Activated T-helper 2 cell treated with anti-CD3 and anti-CD28 coated beads, Interferon-gamma antibody, Interleukin-2, Interleukin-4, amounts not matched to agents 10 μg/mL and 5 μg/mL and 100 μg/mL, durations not matched to agents 14 hours and 24 hours and 36 hours (primary cell): Measurements from ENCODE around the gene IGFBP4. TPM values are rescaled to one million over a fixed set of nuclear protein-coding genes. Genes with fewer than 3 reads are reported as not detected.
"Not testable (repeated sequence)": the region's sequence is repeated elsewhere in the genome, so short reads cannot be mapped to it uniquely, and the experiment has no call there.

Experiments used
- DNase-seq: peaks from one replicate; pipeline ENCODE4 v3.0.0; 2021; ENCODE audit warnings: low spot score
- H3K27ac Mint-ChIP-seq: one replicate; pipeline ENCODE4 v1.8.0; 2021; ENCODE audit warnings: mixed read lengths
- H3K27me3 Mint-ChIP-seq: one replicate; pipeline ENCODE4 v1.8.0; 2021; ENCODE audit warnings: low read depth, mixed read lengths
- H3K36me3 Mint-ChIP-seq: one replicate; pipeline ENCODE4 v1.8.0; 2021; ENCODE audit warnings: low read depth, mixed read lengths
- H3K4me1 Mint-ChIP-seq: one replicate; pipeline ENCODE4 v1.8.0; 2021; ENCODE audit warnings: low read depth, mixed read lengths
- H3K4me3 Mint-ChIP-seq: one replicate; pipeline ENCODE4 v1.8.0; 2021; ENCODE audit warnings: low read depth, mild to moderate bottlenecking, moderate library complexity, mixed read lengths
- H3K9me3 Mint-ChIP-seq: one replicate; pipeline ENCODE4 v1.8.0; 2021; ENCODE audit warnings: mixed read lengths
- intact Hi-C: fragments of 100-400 bp; cut with micrococcal nuclease; formaldehyde crosslinking; loops from one replicate; pipeline ENCODE4 v1.15.1; 2023
- total RNA-seq: library from RNA; stranded (reverse); gene quantifications from 2 replicates; pipeline ENCODE4 v1.2.3, GENCODE V29; 2022

IGFBP4 gene
- total RNA-seq = 54.6 and 59.3 TPM in 2 replicates

- intact Hi-C loops = loop anchor here (2.0 to 5.0 kb wide), 2 partner anchors 17 to 41 kb away; no protein-coding TSS in a partner anchor
- H3K36me3 Mint-ChIP-seq = peaks cover under 1% of the 10 kb centered on the region
- DNase-seq = peak; percentile 66
- no peaks in the 10 kb centered on the region for H3K9me3 Mint-ChIP-seq
- peak within 1 kb of the TSS; percentile 89 for H3K27ac Mint-ChIP-seq
- H3K4me1 Mint-ChIP-seq = peaks cover 36% of the 10 kb centered on the region
- no peaks in the 10 kb centered on the region for H3K27me3 Mint-ChIP-seq
- peak within 1 kb of the TSS; percentile 84 for H3K4me3 Mint-ChIP-seq
Measured at GRCh38 chr17:40443196-40443987, at the start of gene IGFBP4. TSS of gene IGFBP4 (plus strand) at chr17:40443450. CDS start at chr17:40443736, 286 bp downstream.

- Mint-ChIP-seq H3K4me3 (no peak overlapping the region), H3K9me3 (no peaks in the 10 kb centered on the region), H3K36me3 (peaks cover 75% of the 10 kb centered on the region), H3K4me1 (peaks cover 26% of the 10 kb centered on the region), H3K27ac (peak overlapping the region; percentile 60), H3K27me3 (no peaks in the 10 kb centered on the region)
- no peak for DNase-seq
- intact Hi-C loops = loop anchor here (1.0 to 2.0 kb wide), 2 partner anchors 78 to 134 kb away; no protein-coding TSS in a partner anchor
Measured at GRCh38 chr17:40399185-40399584, 44.1 kb upstream of the IGFBP4 start.

GRCh38 chr17:40402668-40403067 is 40.6 kb upstream of the IGFBP4 start:
- H3K4me1 Mint-ChIP-seq = peaks cover 26% of the 10 kb centered on the region
- H3K4me3 Mint-ChIP-seq = no peak overlapping the region
- DNase-seq = no peak
- intact Hi-C loops = loop anchor here (5.0 kb wide), 2 partner anchors 40 kb away; partner anchors contain the start of genes GJD3 and IGFBP4
- peak overlapping the region; percentile 50 for H3K27ac Mint-ChIP-seq
- H3K36me3 Mint-ChIP-seq = peaks cover 84% of the 10 kb centered on the region
- H3K27me3 Mint-ChIP-seq = no peaks in the 10 kb centered on the region
- H3K9me3 Mint-ChIP-seq = no peaks in the 10 kb centered on the region

GRCh38 chr17:40404003-40404402 is 39.2 kb upstream of the IGFBP4 start:
- Mint-ChIP-seq H3K27me3 (no peaks in the 10 kb centered on the region), H3K9me3 (no peaks in the 10 kb centered on the region), H3K27ac (peak overlapping the region; percentile 39), H3K4me3 (no peak overlapping the region), H3K36me3 (peaks cover 77% of the 10 kb centered on the region), H3K4me1 (peaks cover 26% of the 10 kb centered on the region)
- no peak for DNase-seq
- intact Hi-C loops = loop anchor here (5.0 kb wide), 2 partner anchors 38 to 42 kb away; partner anchors contain the start of genes GJD3 and IGFBP4

- Mint-ChIP-seq H3K27me3 (no peaks in the 10 kb centered on the region), H3K36me3 (peaks cover 71% of the 10 kb centered on the region)
- intact Hi-C loops = no loop called here
Measured at GRCh38 chr17:40407460-40407859, 35.8 kb upstream of the IGFBP4 start.

GRCh38 chr17:40409540-40409939 is 33.7 kb upstream of the IGFBP4 start:
- Mint-ChIP-seq H3K36me3 (peaks cover 70% of the 10 kb centered on the region), H3K4me1 (peaks cover 14% of the 10 kb centered on the region)
- intact Hi-C loops, H3K4me3 Mint-ChIP-seq, H3K9me3 Mint-ChIP-seq, H3K27ac Mint-ChIP-seq, DNase-seq, H3K27me3 Mint-ChIP-seq: not testable (repeated sequence)

More at GRCh38 chr17:40407460-40407859, 35.8 kb upstream of the IGFBP4 start:
- no peak for DNase-seq
- H3K4me3 Mint-ChIP-seq = no peak overlapping the region
- peaks cover 20% of the 10 kb centered on the region for H3K4me1 Mint-ChIP-seq
- no peaks in the 10 kb centered on the region for H3K9me3 Mint-ChIP-seq
- no peak overlapping the region for H3K27ac Mint-ChIP-seq

- Mint-ChIP-seq H3K4me3 (no peak overlapping the region), H3K27me3 (no peaks in the 10 kb centered on the region), H3K36me3 (peaks cover 74% of the 10 kb centered on the region), H3K9me3 (no peaks in the 10 kb centered on the region), H3K4me1 (peaks cover 14% of the 10 kb centered on the region), H3K27ac (peak overlapping the region; percentile 54)
- intact Hi-C loops = no loop called here
- DNase-seq = no peak
Measured at GRCh38 chr17:40410082-40410481, 33.2 kb upstream of the IGFBP4 start.

GRCh38 chr17:40411821-40412220 is 31.4 kb upstream of the IGFBP4 start:
- intact Hi-C loops = no loop called here
- Mint-ChIP-seq H3K36me3 (peaks cover 75% of the 10 kb centered on the region), H3K9me3 (no peaks in the 10 kb centered on the region), H3K27ac (no peak overlapping the region), H3K4me1 (peaks cover 27% of the 10 kb centered on the region), H3K27me3 (no peaks in the 10 kb centered on the region), H3K4me3 (no peak overlapping the region)
- DNase-seq = no peak

- Mint-ChIP-seq H3K4me1 (peaks cover 28% of the 10 kb centered on the region), H3K4me3 (no peak overlapping the region), H3K27ac (no peak overlapping the region), H3K27me3 (no peaks in the 10 kb centered on the region), H3K9me3 (no peaks in the 10 kb centered on the region), H3K36me3 (peaks cover 69% of the 10 kb centered on the region)
- intact Hi-C loops = no loop called here
- no peak for DNase-seq
Measured at GRCh38 chr17:40412880-40413279, 30.4 kb upstream of the IGFBP4 start.

GRCh38 chr17:40414312-40414711 is 28.9 kb upstream of the IGFBP4 start:
- Mint-ChIP-seq H3K4me1 (peaks cover 34% of the 10 kb centered on the region), H3K36me3 (peaks cover 65% of the 10 kb centered on the region)
- H3K4me3 Mint-ChIP-seq, H3K27ac Mint-ChIP-seq, DNase-seq, intact Hi-C loops, H3K9me3 Mint-ChIP-seq, H3K27me3 Mint-ChIP-seq: not testable (repeated sequence)

- Mint-ChIP-seq H3K27ac (no peak overlapping the region), H3K9me3 (no peaks in the 10 kb centered on the region), H3K4me3 (peak overlapping the region; percentile 65), H3K4me1 (peaks cover 33% of the 10 kb centered on the region), H3K36me3 (peaks cover 58% of the 10 kb centered on the region), H3K27me3 (no peaks in the 10 kb centered on the region)
- DNase-seq = no peak
- intact Hi-C loops = loop anchor here (5.0 kb wide), 2 partner anchors 58 to 102 kb away; no protein-coding TSS in a partner anchor
Measured at GRCh38 chr17:40415390-40415789, 27.9 kb upstream of the IGFBP4 start.

- intact Hi-C loops = loop anchor here (1.0 to 5.0 kb wide), 3 partner anchors 59 to 117 kb away; no protein-coding TSS in a partner anchor
- peaks cover 46% of the 10 kb centered on the region for H3K36me3 Mint-ChIP-seq
- no peak for DNase-seq
- peaks cover 29% of the 10 kb centered on the region for H3K4me1 Mint-ChIP-seq
- H3K9me3 Mint-ChIP-seq = no peaks in the 10 kb centered on the region
- peak overlapping the region; percentile 95 for H3K4me3 Mint-ChIP-seq
- H3K27ac Mint-ChIP-seq = peak overlapping the region; percentile 93
- H3K27me3 Mint-ChIP-seq = no peaks in the 10 kb centered on the region
Measured at GRCh38 chr17:40416671-40417070, 26.6 kb upstream of the IGFBP4 start.

- peaks cover 41% of the 10 kb centered on the region for H3K36me3 Mint-ChIP-seq
- no peaks in the 10 kb centered on the region for H3K9me3 Mint-ChIP-seq
- peak overlapping the region; percentile 95 for H3K4me3 Mint-ChIP-seq
- peaks cover 29% of the 10 kb centered on the region for H3K4me1 Mint-ChIP-seq
- intact Hi-C loops = loop anchor here (1.0 to 5.0 kb wide), 3 partner anchors 60 to 116 kb away; no protein-coding TSS in a partner anchor
- no peak for DNase-seq
- no peaks in the 10 kb centered on the region for H3K27me3 Mint-ChIP-seq
- peak overlapping the region; percentile 93 for H3K27ac Mint-ChIP-seq
Measured at GRCh38 chr17:40417258-40417608, 26.0 kb upstream of the IGFBP4 start.
